SHP77 treated with DMSO at 0.1 percent for 48 hours (cell line): ENCODE results near the gene C4orf46.
A peak's percentile ranks its signal among the peaks of the same experiment; 100 is the strongest.
"Not testable (repeated sequence)": the region's sequence is repeated elsewhere in the genome, so short reads cannot be mapped to it uniquely, and the experiment has no call there.

Source experiments
- DNase-seq: peaks from one replicate; lab custom pipeline; 2025; lab: John Stamatoyannopoulos, UW

Gene C4orf46

GRCh38 chr4:158671665-158671914 is at the start of gene C4orf46:
TSS of gene C4orf46 (minus strand) at chr4:158671887. CDS start at chr4:158671801, 86 bp downstream.
- DNase-seq, result no peak

GRCh38 chr4:158715802-158716201 is 44.1 kb upstream of the C4orf46 start:
- DNase-seq, result no peak

- no peak for DNase-seq
Observed at GRCh38 chr4:158714937-158715336, 43.2 kb upstream of the C4orf46 start.

- DNase-seq, result not testable (repeated sequence)
Observed at GRCh38 chr4:158712622-158713021, 40.9 kb upstream of the C4orf46 start.

GRCh38 chr4:158710814-158711213 is 39.1 kb upstream of the C4orf46 start:
- DNase-seq, result no peak

GRCh38 chr4:158704274-158704673 is 32.6 kb upstream of the C4orf46 start:
- DNase-seq, result no peak

- DNase-seq, result no peak
Observed at GRCh38 chr4:158688813-158689212, 17.1 kb upstream of the C4orf46 start.

GRCh38 chr4:158682066-158682465 is 10.4 kb upstream of the C4orf46 start:
- DNase-seq, result no peak

GRCh38 chr4:158681629-158682028 is 9.9 kb upstream of the C4orf46 start:
- DNase-seq, result no peak

- no peak for DNase-seq
Observed at GRCh38 chr4:158678767-158679166, 7.1 kb upstream of the C4orf46 start.

GRCh38 chr4:158676076-158676475 is 4.4 kb upstream of the C4orf46 start:
- no peak for DNase-seq

- no peak for DNase-seq
Observed at GRCh38 chr4:158673633-158674032, 1.9 kb upstream of the C4orf46 start.

GRCh38 chr4:158671915-158672806 is 474 bp upstream of the C4orf46 start, which contains the start of gene ETFDH:
TSS of gene ETFDH (plus strand) at chr4:158672296. CDS start at chr4:158672457, 161 bp downstream.
- peak; percentile 89 for DNase-seq

GRCh38 chr4:158670975-158671664 is 567 bp downstream of the C4orf46 start:
- peak; percentile 27 for DNase-seq

GRCh38 chr4:158669310-158669709 is 2.4 kb downstream of the C4orf46 start:
- no peak for DNase-seq

- DNase-seq, result no peak
Observed at GRCh38 chr4:158667651-158668198, 4.0 kb downstream of the C4orf46 start.

GRCh38 chr4:158666892-158667291 is 4.8 kb downstream of the C4orf46 start:
- DNase-seq, result no peak

- no peak for DNase-seq
Observed at GRCh38 chr4:158664806-158665205, 6.9 kb downstream of the C4orf46 start.

GRCh38 chr4:158663707-158664625 is 7.7 kb downstream of the C4orf46 start:
- DNase-seq, result not testable (repeated sequence)

GRCh38 chr4:158663255-158663654 is 8.4 kb downstream of the C4orf46 start:
- not testable (repeated sequence) for DNase-seq

GRCh38 chr4:158657291-158657690 is 14.4 kb downstream of the C4orf46 start:
- no peak for DNase-seq

GRCh38 chr4:158656439-158656838 is 15.2 kb downstream of the C4orf46 start:
- DNase-seq, result no peak
